Ascending aorta (tissue), 2 donors: ENCODE data around the gene KTN1. TPM values are rescaled to one million over a fixed set of nuclear protein-coding genes. Genes with fewer than 3 reads are reported as not detected.

Experiments used
- DNase-seq, 2 donors: peaks; one replicate each; pipeline ENCODE4 v3.0.0-alpha.2; 2019; ENCODE audit warnings: low spot score in 2 of 2
- H3K27ac ChIP-seq, 2 donors: fragments of 200-600 bp; sonication (generic); one replicate each; pipeline ENCODE4 v1.5.1; 2016 to 2017; ENCODE audit warnings: mild to moderate bottlenecking in 1 of 2
- H3K27me3 ChIP-seq: fragments of 200-600 bp; sonication (generic); one replicate; pipeline ENCODE4 v1.5.1; 2017
- H3K36me3 ChIP-seq, 2 donors: fragments of 200-600 bp; sonication (generic); one replicate each; pipeline ENCODE4 v1.5.1; 2016
- H3K4me1 ChIP-seq, 2 donors: fragments of 200-600 bp; sonication (generic); one replicate each; pipeline ENCODE4 v1.5.1; 2016 to 2017; ENCODE audit warnings: mild to moderate bottlenecking in 1 of 2
- H3K4me3 ChIP-seq, 2 donors: fragments of 200-600 bp; sonication (generic); one replicate each; pipeline ENCODE4 v1.5.1; 2016 to 2017; ENCODE audit warnings: mild to moderate bottlenecking in 1 of 2
- H3K9me3 ChIP-seq, 2 donors: fragments of 200-600 bp; sonication (generic); one replicate each; pipeline ENCODE4 v1.5.1; 2016
- CTCF ChIP-seq, 3 experiments: fragments of 200-600 bp in 2 of 3; fragments of 450-650 bp in 1 of 3; sonication (generic) in 2 of 3; IDR thresholded peaks; one replicate each; pipeline ENCODE4 v1.5.1; 2016 to 2019; ENCODE audit warnings: antibody characterized with exemption in 3 of 3, mild to moderate bottlenecking in 1 of 3, moderate library complexity in 1 of 3
- intact Hi-C: fragments of 100-400 bp; cut with DNase I; formaldehyde crosslinking; loops from one replicate; pipeline ENCODE4 v1.15.1; 2023
- total RNA-seq: library from RNA; depleted of rRNA; stranded (reverse); fragments of >200 nt; gene quantifications from one replicate; pipeline ENCODE4 v1.1.0, GENCODE V29; 2016

Gene KTN1
- total RNA-seq, 1 donor from 2014 or later = 36.3 TPM

DNA sequence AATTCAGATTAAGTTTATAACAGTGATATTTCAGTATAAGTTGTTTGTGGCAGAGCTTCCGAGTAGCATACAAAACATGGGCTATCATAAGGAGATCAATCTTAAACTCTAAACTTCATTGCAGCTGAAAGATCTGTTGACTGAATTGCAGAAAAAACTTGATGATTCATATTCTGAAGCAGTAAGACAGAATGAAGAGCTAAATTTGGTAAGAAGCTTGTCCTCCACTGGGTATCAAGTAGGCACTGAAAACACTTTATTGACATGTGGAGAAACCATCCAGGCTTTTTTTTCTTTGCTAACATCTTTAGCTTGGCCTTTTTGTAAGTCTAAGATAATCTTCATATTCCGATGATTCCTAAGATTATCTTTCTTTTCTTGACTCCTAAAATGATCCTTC lies 93.0 kb downstream of the KTN1 start:
- peaks cover 49 to 64% of the 10 kb centered on the region in 2 donors for H3K36me3 ChIP-seq
- no peak overlapping the region for H3K27ac ChIP-seq
- DNase-seq = no peak
- H3K9me3 ChIP-seq = no peaks in the 10 kb centered on the region
- H3K4me1 ChIP-seq = no peaks in the 10 kb centered on the region
- H3K27me3 ChIP-seq = no peaks in the 10 kb centered on the region
- no peak overlapping the region for H3K4me3 ChIP-seq
- intact Hi-C loops = no loop called here
- TF ChIP-seq CTCF (IDR thresholded peaks at IDR 0.05) = no peak

- H3K4me3 ChIP-seq = no peak overlapping the region
- H3K9me3 ChIP-seq = no peaks in the 10 kb centered on the region
- H3K27ac ChIP-seq = no peak overlapping the region
- H3K4me1 ChIP-seq = no peaks in the 10 kb centered on the region
- no peak for TF ChIP-seq CTCF (IDR thresholded peaks at IDR 0.05)
- intact Hi-C loops = no loop called here
- no peak for DNase-seq
- no peaks in the 10 kb centered on the region for H3K27me3 ChIP-seq
- H3K36me3 ChIP-seq = peaks cover 45 to 86% of the 10 kb centered on the region in 2 donors
Observed at GRCh38 chr14:55681096-55681495, 101.1 kb downstream of the KTN1 start.

GRCh38 chr14:55684956-55685584 lies 105.1 kb downstream of the KTN1 start:
- Histone ChIP-seq H3K9me3 (no peaks in the 10 kb centered on the region), H3K36me3 (peaks cover 29 to 50% of the 10 kb centered on the region in 2 donors), H3K4me1 (no peaks in the 10 kb centered on the region), H3K4me3 (no peak overlapping the region), H3K27me3 (no peaks in the 10 kb centered on the region), H3K27ac (no peak overlapping the region)
- TF ChIP-seq CTCF (IDR thresholded peaks at IDR 0.05) = no peak
- intact Hi-C loops = no loop called here
- no peak for DNase-seq

DNA sequence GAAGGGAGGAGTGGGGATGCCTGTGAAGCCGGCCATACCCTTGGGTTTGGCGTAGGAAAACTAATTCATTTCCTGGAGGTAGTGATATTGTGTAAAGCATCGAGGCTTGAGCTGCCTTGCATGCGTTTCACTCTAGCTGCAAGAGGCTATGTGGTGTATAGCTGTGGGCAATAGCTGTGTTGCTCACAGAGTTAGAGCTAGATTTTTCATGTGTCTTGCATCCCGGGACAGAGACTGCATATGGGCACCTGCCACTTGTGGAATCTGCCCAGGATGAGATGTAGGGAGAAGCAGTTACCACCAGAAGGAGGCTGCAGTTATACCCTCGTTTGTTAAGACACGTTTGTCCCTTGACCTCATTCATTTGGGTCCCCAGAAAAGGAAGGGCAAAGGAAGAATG lies 106.7 kb downstream of the KTN1 start:
- no peaks in the 10 kb centered on the region for H3K9me3 ChIP-seq
- TF ChIP-seq CTCF (IDR thresholded peaks at IDR 0.05) = no peak
- no peaks in the 10 kb centered on the region for H3K27me3 ChIP-seq
- H3K27ac ChIP-seq = no peak overlapping the region
- intact Hi-C loops = no loop called here
- H3K4me3 ChIP-seq = no peak overlapping the region
- peaks cover 15 to 36% of the 10 kb centered on the region in 2 donors for H3K36me3 ChIP-seq
- no peaks in the 10 kb centered on the region for H3K4me1 ChIP-seq
- DNase-seq = no peak

DNA sequence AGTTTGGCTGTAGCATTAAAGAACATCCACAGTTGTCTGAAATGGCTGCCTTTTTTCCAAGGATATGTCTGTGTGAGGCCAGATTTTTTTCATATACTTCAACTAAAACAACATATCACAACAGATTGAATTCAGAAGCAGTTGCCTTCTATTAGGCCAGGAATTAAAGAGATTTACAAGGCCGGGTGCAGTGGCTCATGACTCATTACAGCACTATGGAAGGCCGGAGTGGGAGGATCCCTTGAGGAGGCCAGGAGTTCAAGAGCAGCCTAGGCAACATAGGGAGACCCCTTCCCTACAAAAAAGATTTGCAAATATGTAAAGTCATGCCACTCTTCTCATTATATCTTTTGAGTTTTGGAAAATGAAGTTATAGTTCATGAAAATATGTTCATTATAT lies 108.6 kb downstream of the KTN1 start:
- Histone ChIP-seq H3K27ac (no peak overlapping the region), H3K4me3 (no peak overlapping the region), H3K9me3 (no peaks in the 10 kb centered on the region), H3K36me3 (peaks cover 11 to 29% of the 10 kb centered on the region in 2 donors), H3K27me3 (no peaks in the 10 kb centered on the region), H3K4me1 (no peaks in the 10 kb centered on the region)
- no peak for TF ChIP-seq CTCF (IDR thresholded peaks at IDR 0.05)
- intact Hi-C loops = no loop called here
- DNase-seq = no peak
